Measurements from ENCODE around the gene C1orf167. TPM values are rescaled to one million over a fixed set of nuclear protein-coding genes. Genes with fewer than 3 reads are reported as not detected.

C1orf167 gene
- total and polyA plus RNA-seq, 2 of the 8 experiments (the other 6 are each of a cell fraction or from before 2014, with no cell fraction given): 0.70 to 1.3 TPM

DNA sequence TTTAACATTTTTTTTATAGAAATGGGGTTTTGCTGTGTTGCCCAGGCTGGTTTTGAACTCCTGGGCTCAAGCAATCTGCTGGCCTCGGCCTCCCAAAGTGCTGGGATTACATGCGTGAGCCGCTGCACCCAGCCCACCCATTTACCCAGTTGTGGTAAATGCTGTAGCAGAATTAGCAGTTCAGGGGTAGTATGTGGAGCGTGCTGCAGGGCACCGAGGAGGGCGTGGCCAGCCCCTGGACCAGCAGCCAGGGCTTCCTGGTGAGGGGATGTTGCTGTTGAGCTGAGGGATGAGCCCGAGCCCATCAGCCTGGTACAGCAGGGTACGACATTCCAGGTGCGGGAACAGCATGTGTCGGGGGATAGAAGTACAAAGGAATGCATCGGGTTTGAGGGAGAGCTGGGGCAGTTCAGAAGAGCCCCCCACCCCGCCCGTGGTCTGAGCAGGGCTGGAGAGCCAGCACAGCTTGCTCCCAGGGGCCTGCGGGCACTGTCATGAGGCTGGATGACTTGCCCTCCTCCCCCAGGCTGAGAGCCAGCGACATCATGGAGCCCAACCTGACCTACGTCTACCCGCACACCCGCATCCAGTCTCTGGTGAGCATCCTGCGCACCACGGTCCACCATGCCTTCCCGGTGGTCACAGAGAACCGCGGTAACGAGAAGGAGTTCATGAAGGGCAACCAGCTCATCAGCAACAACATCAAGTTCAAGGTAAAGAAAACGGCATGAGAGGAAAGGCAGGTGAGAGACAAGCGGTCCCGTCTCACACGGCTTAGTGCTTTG, 73.6 kb downstream of the C1orf167 start:
- H3K79me1 ChIP-seq (ENCODE audit: low read depth, low read length): no peaks in the 10 kb centered on the region
- H2BK5ac ChIP-seq (ENCODE audit: low read depth, low read length): no peak overlapping the region
- H4K91ac ChIP-seq (replicated peaks; ENCODE audit: insufficient read length, low read length): no peak overlapping the region
- no peak overlapping the region for H3K4me3 ChIP-seq (ENCODE audit: extremely low read depth in 1 of 4, insufficient read depth in 2 of 4, low read depth in 3 of 4, low read length in 4 of 4)
- no peak overlapping the region for H4K8ac ChIP-seq (ENCODE audit: extremely low read depth, insufficient read depth, low read length)
- DNase-seq (ENCODE audit: low read depth in 1 of 2, low spot score in 2 of 2) (no peak), FAIRE-seq (no peak)
- no peak overlapping the region for H3K27ac ChIP-seq (ENCODE audit: low read depth, low read length)
- no peak overlapping the region for H3K23ac ChIP-seq (ENCODE audit: insufficient read length)
- no peak overlapping the region for H3K14ac ChIP-seq (ENCODE audit: insufficient read length)
- TF ChIP-seq, protein P1, sequence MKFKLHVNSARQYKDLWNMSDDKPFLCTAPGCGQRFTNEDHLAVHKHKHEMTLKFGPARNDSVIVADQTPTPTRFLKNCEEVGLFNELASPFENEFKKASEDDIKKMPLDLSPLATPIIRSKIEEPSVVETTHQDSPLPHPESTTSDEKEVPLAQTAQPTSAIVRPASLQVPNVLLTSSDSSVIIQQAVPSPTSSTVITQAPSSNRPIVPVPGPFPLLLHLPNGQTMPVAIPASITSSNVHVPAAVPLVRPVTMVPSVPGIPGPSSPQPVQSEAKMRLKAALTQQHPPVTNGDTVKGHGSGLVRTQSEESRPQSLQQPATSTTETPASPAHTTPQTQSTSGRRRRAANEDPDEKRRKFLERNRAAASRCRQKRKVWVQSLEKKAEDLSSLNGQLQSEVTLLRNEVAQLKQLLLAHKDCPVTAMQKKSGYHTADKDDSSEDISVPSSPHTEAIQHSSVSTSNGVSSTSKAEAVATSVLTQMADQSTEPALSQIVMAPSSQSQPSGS (IDR thresholded peaks at IDR 0.05; ENCODE audit: low read length): no peak
- TF ChIP-seq CEBPB (IDR thresholded peaks at IDR 0.05; ENCODE audit: low read depth, low read length) (no peak), MAFK (IDR thresholded peaks at IDR 0.05; ENCODE audit: low read depth, low read length) (no peak), RBBP5 (IDR thresholded peaks at IDR 0.05; ENCODE audit: borderline replicate concordance, low read depth, low read length) (no peak), YY1 (IDR thresholded peaks at IDR 0.05; ENCODE audit: low read depth, low read length) (no peak), SP2 (IDR thresholded peaks at IDR 0.05; ENCODE audit: low read length) (no peak), SIX5 (IDR thresholded peaks at IDR 0.05; ENCODE audit: low read depth, low read length) (no peak)
- TF ChIP-seq, protein P2, sequence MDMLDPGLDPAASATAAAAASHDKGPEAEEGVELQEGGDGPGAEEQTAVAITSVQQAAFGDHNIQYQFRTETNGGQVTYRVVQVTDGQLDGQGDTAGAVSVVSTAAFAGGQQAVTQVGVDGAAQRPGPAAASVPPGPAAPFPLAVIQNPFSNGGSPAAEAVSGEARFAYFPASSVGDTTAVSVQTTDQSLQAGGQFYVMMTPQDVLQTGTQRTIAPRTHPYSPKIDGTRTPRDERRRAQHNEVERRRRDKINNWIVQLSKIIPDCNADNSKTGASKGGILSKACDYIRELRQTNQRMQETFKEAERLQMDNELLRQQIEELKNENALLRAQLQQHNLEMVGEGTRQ (IDR thresholded peaks at IDR 0.05; ENCODE audit: low read length): no peak
- no peak overlapping the region for H2BK20ac ChIP-seq (ENCODE audit: low read length)
- H3K79me2 ChIP-seq (ENCODE audit: control insufficient read depth in 1 of 2, insufficient read depth in 2 of 2, low read length in 2 of 2): no peaks in the 10 kb centered on the region
- CTCF ChIA-PET (ENCODE audit: partially characterized antibody): interaction anchor here (0.6 to 8.8 kb wide), 12 partner anchors 9 to 167 kb away, joined by 3 to 67 read pairs (median 5); partner anchors contain the start of gene NPPA
- no peak overlapping the region for H3K56ac ChIP-seq (replicated peaks; ENCODE audit: insufficient read length, low read depth, low read length)
- no peak overlapping the region for H3K18ac ChIP-seq (ENCODE audit: extremely low read depth, low read length)
- no peak overlapping the region for H2AK5ac ChIP-seq (ENCODE audit: low read depth, low read length)
- no peak overlapping the region for H3K9ac ChIP-seq (replicated peaks in 1 of 4; ENCODE audit: extremely low read depth in 1 of 4, low read depth in 3 of 4, low read length in 3 of 4)
- H2BK12ac ChIP-seq (ENCODE audit: low read depth, low read length): no peak overlapping the region
- no peak overlapping the region for H2BK120ac ChIP-seq (replicated peaks; ENCODE audit: low read depth, low read length)
- no peak overlapping the region for H4K5ac ChIP-seq (ENCODE audit: insufficient read length, low read depth, low read length)
- no peak overlapping the region for H2BK15ac ChIP-seq (ENCODE audit: low read length)
- no peak overlapping the region for H3K4me2 ChIP-seq (ENCODE audit: insufficient read depth in 1 of 2, low read depth in 2 of 2, low read length in 2 of 2)
- no peaks in the 10 kb centered on the region for H3K27me3 ChIP-seq (replicated peaks in 1 of 4; ENCODE audit: control insufficient read depth in 3 of 4, extremely low read depth in 1 of 4, insufficient read depth in 3 of 4, low read length in 3 of 4)
- H4K20me1 ChIP-seq (replicated peaks in 1 of 2; ENCODE audit: control insufficient read depth in 1 of 2, insufficient read depth in 2 of 2, low read length in 2 of 2): peaks cover 15 to 25% of the 10 kb centered on the region in 2 experiments
- no peak overlapping the region for H3K4ac ChIP-seq (replicated peaks; ENCODE audit: insufficient read length, low read depth, low read length)
- WGBS, 2 experiments (ENCODE audit: extremely low coverage in 1 of 2, insufficient coverage in 1 of 2, insufficient read length in 1 of 2, insufficient replicate concordance in 2 of 2, low coverage in 1 of 2, low lambda C conversion rate in 2 of 2, missing lambda C conversion rate in 1 of 2): 91% methylated on average over 22 of the region's 28 CpGs; no CpG with 5 or more reads in 1 of the 2 experiments
- H3K4me1 ChIP-seq (replicated peaks in 1 of 4; ENCODE audit: control insufficient read depth in 3 of 4, insufficient read depth in 4 of 4, low read length in 3 of 4): no peaks in the 10 kb centered on the region
- no peak overlapping the region for H2AFZ ChIP-seq (ENCODE audit: low read length)
- H3K23me2 ChIP-seq (ENCODE audit: low read depth, low read length): no peaks in the 10 kb centered on the region
- H3K9me3 ChIP-seq (ENCODE audit: insufficient read depth in 2 of 2, low read depth in 1 of 2, low read length in 1 of 2): no peaks in the 10 kb centered on the region
- POLR2A ChIA-PET (ENCODE audit: partially characterized antibody): interaction anchor here (8.1 kb wide), 1 partner anchor 73 kb away, joined by 72 read pairs; no protein-coding TSS in a partner anchor
- H3K36me3 ChIP-seq (ENCODE audit: control insufficient read depth in 2 of 4, insufficient read depth in 4 of 4, low read length in 3 of 4): peaks cover 41 to 75% (median 74%) of the 10 kb centered on the region in 4 experiments
